GM23248 (cell line): ENCODE results near the gene PLXNA1.

ENCODE experiments used
- EZH2 ChIP-seq: fragments of 200-600 bp; sonication (generic); IDR thresholded peaks from 2 replicates; pipeline ENCODE4 v1.6.1; 2018; ENCODE audit warnings: antibody characterized with exemption, mild to moderate bottlenecking; ENCODE audit not compliant: insufficient read depth, poor library complexity, severe bottlenecking
- EZH2phosphoT487 ChIP-seq: fragments of 200-600 bp; sonication (generic); IDR thresholded peaks from 2 replicates; pipeline ENCODE4 v1.6.1; 2018; ENCODE audit warnings: antibody characterized with exemption, moderate library complexity, mild to moderate bottlenecking, low read depth; ENCODE audit not compliant: insufficient read depth

- TF ChIP-seq EZH2phosphoT487 (no peak), EZH2 (no peak)
These were observed 31.8 kb downstream of the PLXNA1 start for GRCh38 chr3:127014536-127015281.
